GM21515 (cell line): ENCODE measurements around the gene STAM2.
A peak's percentile ranks its signal among the peaks of the same experiment; 100 is the strongest.

Experiments
- ATAC-seq: cut with Tn5 transposase; IDR thresholded peaks from one replicate; pipeline ENCODE4 v1.9.1; 2021; ENCODE audit not compliant: unreplicated experiment

Gene STAM2

GRCh38 chr2:152075461-152076050 is 100.0 kb downstream of the STAM2 start:
- ATAC-seq: no peak

DNA sequence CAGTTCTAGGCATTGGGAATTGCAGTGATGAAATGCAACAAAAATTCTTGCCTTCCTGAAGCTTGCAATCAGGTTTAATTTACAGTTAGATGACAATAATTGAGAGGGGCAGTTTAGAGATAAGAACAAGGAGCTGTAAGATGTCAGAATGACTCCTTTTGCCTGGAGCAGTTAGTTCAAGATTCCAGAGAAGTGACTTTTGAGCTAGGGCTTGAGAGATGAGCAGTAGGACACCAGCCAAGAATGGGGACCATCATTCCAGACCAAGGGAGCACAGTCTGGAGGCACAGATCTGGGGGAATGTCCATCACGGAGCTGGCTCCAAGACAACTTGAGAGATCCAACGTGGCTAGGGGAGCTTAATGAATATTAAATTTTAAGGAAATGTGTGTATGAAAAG is 103.6 kb downstream of the STAM2 start:
- ATAC-seq: no peak

- ATAC-seq: no peak
These were observed 104.0 kb downstream of the STAM2 start for GRCh38 chr2:152071518-152071917.

GRCh38 chr2:152071092-152071491 is 104.5 kb downstream of the STAM2 start:
- ATAC-seq: peak; percentile 57

- ATAC-seq: no peak
These were observed 107.3 kb downstream of the STAM2 start for GRCh38 chr2:152068226-152068625.

GRCh38 chr2:152067823-152068222 is 107.7 kb downstream of the STAM2 start:
- ATAC-seq: no peak
